DOHH2 (cell line): ENCODE results near the gene RELB.

Source experiments
- H3F3A ChIP-seq: fragments of 200-600 bp; sonication (generic), shearing (Covaris generic); 2 replicates; pipeline ENCODE4 v1.6.0; 2016; ENCODE audit warnings: antibody characterized with exemption, mild to moderate bottlenecking; ENCODE audit not compliant: control insufficient read depth, insufficient read depth
- H3K27ac ChIP-seq: fragments of 200-600 bp; sonication (generic); 2 replicates; pipeline ENCODE4 v1.5.1; 2014; ENCODE audit warnings: low read depth, mild to moderate bottlenecking, low read length, moderate library complexity
- H3K27me3 ChIP-seq: fragments of 200-600 bp; sonication (generic); 2 replicates; pipeline ENCODE4 v1.6.1; 2014; ENCODE audit warnings: mild to moderate bottlenecking, low read length, mixed read lengths; ENCODE audit not compliant: control insufficient read depth
- H3K36me3 ChIP-seq: fragments of 200-600 bp; sonication (generic); 2 replicates; pipeline ENCODE4 v1.6.1; 2014; ENCODE audit warnings: mild to moderate bottlenecking, low read length, moderate library complexity, mixed read lengths; ENCODE audit not compliant: control insufficient read depth
- H3K4me1 ChIP-seq: fragments of 200-600 bp; sonication (generic); 2 replicates; pipeline ENCODE4 v1.6.1; 2014; ENCODE audit warnings: mild to moderate bottlenecking, low read length, mixed read lengths; ENCODE audit not compliant: control insufficient read depth
- H3K4me2 ChIP-seq: fragments of 200-600 bp; sonication (generic); 2 replicates; pipeline ENCODE4 v1.6.0; 2014; ENCODE audit warnings: mild to moderate bottlenecking, low read length, moderate library complexity
- H3K4me3 ChIP-seq: fragments of 200-600 bp; sonication (generic); 2 replicates; pipeline ENCODE4 v1.5.1; 2014; ENCODE audit warnings: mild to moderate bottlenecking, low read length, mixed read lengths
- H3K79me2 ChIP-seq: fragments of 200-600 bp; sonication (generic); 2 replicates; pipeline ENCODE4 v1.6.1; 2014; ENCODE audit warnings: mild to moderate bottlenecking, low read length, mixed read lengths; ENCODE audit not compliant: control insufficient read depth
- H3K9me2 ChIP-seq: fragments of 200-600 bp; sonication (generic); replicated peaks from 2 replicates; pipeline ENCODE4 v1.6.1; 2014; ENCODE audit warnings: mild to moderate bottlenecking, low read length, mixed read lengths; ENCODE audit not compliant: control insufficient read depth
- H3K9me3 ChIP-seq: fragments of 200-600 bp; sonication (generic); 2 replicates; pipeline ENCODE4 v1.6.1; 2014; ENCODE audit warnings: antibody characterized with exemption, low read length, mixed read lengths; ENCODE audit not compliant: control insufficient read depth, insufficient read depth
- H4K20me1 ChIP-seq: fragments of 200-600 bp; sonication (generic); 2 replicates; pipeline ENCODE4 v1.6.0; 2014; ENCODE audit warnings: low read depth, mild to moderate bottlenecking, antibody characterized with exemption, low read length, moderate library complexity; ENCODE audit not compliant: control insufficient read depth, insufficient read depth
- CTCF ChIP-seq: fragments of 200-600 bp; sonication (generic); IDR thresholded peaks from one replicate; pipeline ENCODE4 v1.5.1; 2014; ENCODE audit warnings: antibody characterized with exemption, mild to moderate bottlenecking, low read depth, low read length; ENCODE audit not compliant: poor library complexity, severe bottlenecking
- EZH2phosphoT487 ChIP-seq: fragments of 200-600 bp; sonication (generic); IDR thresholded peaks from 2 replicates; pipeline ENCODE4 v1.6.1; 2017; ENCODE audit warnings: borderline replicate concordance, mild to moderate bottlenecking, antibody characterized with exemption, low read length, moderate library complexity, mixed read lengths

The RELB gene

DNA sequence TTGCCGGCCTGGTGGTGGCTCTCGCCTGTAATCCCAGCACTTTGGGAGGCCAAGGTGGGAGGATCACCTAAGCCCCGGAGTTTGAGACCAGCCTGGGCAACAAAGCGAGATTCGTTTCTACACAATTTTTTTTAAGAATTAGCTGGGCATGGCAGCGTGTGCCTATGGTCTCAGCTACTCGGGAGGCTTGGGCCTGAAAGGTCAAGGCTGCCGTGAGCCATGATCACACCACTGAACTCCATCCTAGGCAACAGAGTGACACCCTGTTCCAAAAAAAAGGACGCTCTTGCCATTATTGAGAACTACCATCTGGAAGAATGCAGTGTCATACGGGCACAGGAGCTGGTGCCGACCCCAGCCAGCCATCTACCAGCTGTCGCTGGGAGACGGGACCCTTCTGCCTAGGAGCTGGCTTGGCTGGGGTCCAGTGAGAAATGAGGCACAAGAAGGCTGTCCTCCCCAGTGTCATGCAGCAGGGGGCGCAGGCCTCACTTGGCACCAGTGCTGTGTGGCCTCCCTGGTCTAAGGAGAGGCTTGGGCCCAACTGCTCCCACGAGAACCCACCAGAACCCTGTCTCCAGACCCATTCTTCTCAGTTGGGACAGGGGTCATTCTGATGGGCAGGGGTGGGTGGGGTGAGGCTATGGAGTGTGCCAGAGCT lies 12.2 kb upstream of the RELB start:
- H4K20me1 ChIP-seq = no peaks in the 10 kb centered on the region
- 0 out of 2 replicates have a peak overlapping the region, but pooled peaks have one; percentile 14 for H3K27ac ChIP-seq
- no peaks in the 10 kb centered on the region; the same call in 1 of the 2 replicates for H3F3A ChIP-seq
- no peaks in the 10 kb centered on the region for H3K9me2 ChIP-seq
- TF ChIP-seq EZH2phosphoT487 (no peak), CTCF (peak; percentile 87)
- no peak overlapping the region for H3K4me2 ChIP-seq
- no peak overlapping the region for H3K4me3 ChIP-seq
- no peaks in the 10 kb centered on the region; the same call in 1 of the 2 replicates for H3K79me2 ChIP-seq
- H3K27me3 ChIP-seq = no peaks in the 10 kb centered on the region
- H3K4me1 ChIP-seq = peaks cover 18% of the 10 kb centered on the region
- H3K36me3 ChIP-seq = peaks cover 84% of the 10 kb centered on the region
- no peaks in the 10 kb centered on the region for H3K9me3 ChIP-seq

- no peak for TF ChIP-seq EZH2phosphoT487
Observed at GRCh38 chr19:44990459-44990858, 10.8 kb upstream of the RELB start.

GRCh38 chr19:44990966-44991365 lies 10.3 kb upstream of the RELB start:
- peaks cover 75% of the 10 kb centered on the region for H3K36me3 ChIP-seq

More at GRCh38 chr19:44990459-44990858, 10.8 kb upstream of the RELB start:
- H3K36me3 ChIP-seq = peaks cover 78% of the 10 kb centered on the region
- H3K27me3 ChIP-seq = no peaks in the 10 kb centered on the region
- H3K4me3 ChIP-seq = no peak overlapping the region
- H3K79me2 ChIP-seq = no peaks in the 10 kb centered on the region; the same call in 1 of the 2 replicates
- no peaks in the 10 kb centered on the region; the same call in 1 of the 2 replicates for H3F3A ChIP-seq
- H3K4me1 ChIP-seq = peaks cover 31% of the 10 kb centered on the region
- no peak overlapping the region for H3K4me2 ChIP-seq
- no peak overlapping the region for H3K27ac ChIP-seq
- no peaks in the 10 kb centered on the region for H3K9me2 ChIP-seq
- no peaks in the 10 kb centered on the region for H4K20me1 ChIP-seq
- H3K9me3 ChIP-seq = no peaks in the 10 kb centered on the region

More at GRCh38 chr19:44990966-44991365, 10.3 kb upstream of the RELB start:
- Histone ChIP-seq H3K9me3 (no peaks in the 10 kb centered on the region), H3K4me3 (no peak overlapping the region), H3K79me2 (no peaks in the 10 kb centered on the region; the same call in 1 of the 2 replicates), H3K27ac (no peak overlapping the region), H3F3A (no peaks in the 10 kb centered on the region; the same call in 1 of the 2 replicates), H4K20me1 (no peaks in the 10 kb centered on the region), H3K27me3 (no peaks in the 10 kb centered on the region), H3K9me2 (no peaks in the 10 kb centered on the region), H3K4me2 (no peak overlapping the region), H3K4me1 (peaks cover 33% of the 10 kb centered on the region)
- no peak for TF ChIP-seq EZH2phosphoT487
- no peak for TF ChIP-seq CTCF
